Measurements from ENCODE around the gene PPP2R2D. TPM values are rescaled to one million over a fixed set of nuclear protein-coding genes. Genes with fewer than 3 reads are reported as not detected.
"Not testable (repeated sequence)": the region's sequence is repeated elsewhere in the genome, so short reads cannot be mapped to it uniquely, and the experiment has no call there.

PPP2R2D gene
- total RNA-seq, 2 experiments from 2014 or later = 31.6 to 32.3 TPM

- intact Hi-C loops (cut with micrococcal nuclease) = loop anchor here (10.0 kb wide), 1 partner anchor 64 kb away; no protein-coding TSS in a partner anchor
- ATAC-seq = no peak
- ChIA-PET CTCF (interaction anchor here (0.8 to 1.5 kb wide), 2 partner anchors 63 to 74 kb away, joined by 3 to 7 read pairs; no protein-coding TSS in a partner anchor), POLR2A (interaction anchor here (1.2 kb wide), 1 partner anchor 22 kb away, joined by 4 read pairs; no protein-coding TSS in a partner anchor)
- Mint-ChIP-seq H3K9me3 (no peaks in the 10 kb centered on the region), H3K27ac (no peak overlapping the region), H3K27me3 (no peaks in the 10 kb centered on the region), H3K36me3 (ENCODE audit: low read depth) (peaks cover 52% of the 10 kb centered on the region), H3K4me3 (no peak overlapping the region), H3K4me1 (ENCODE audit: low read depth) (no peaks in the 10 kb centered on the region)
- TF ChIP-seq, protein P1, sequence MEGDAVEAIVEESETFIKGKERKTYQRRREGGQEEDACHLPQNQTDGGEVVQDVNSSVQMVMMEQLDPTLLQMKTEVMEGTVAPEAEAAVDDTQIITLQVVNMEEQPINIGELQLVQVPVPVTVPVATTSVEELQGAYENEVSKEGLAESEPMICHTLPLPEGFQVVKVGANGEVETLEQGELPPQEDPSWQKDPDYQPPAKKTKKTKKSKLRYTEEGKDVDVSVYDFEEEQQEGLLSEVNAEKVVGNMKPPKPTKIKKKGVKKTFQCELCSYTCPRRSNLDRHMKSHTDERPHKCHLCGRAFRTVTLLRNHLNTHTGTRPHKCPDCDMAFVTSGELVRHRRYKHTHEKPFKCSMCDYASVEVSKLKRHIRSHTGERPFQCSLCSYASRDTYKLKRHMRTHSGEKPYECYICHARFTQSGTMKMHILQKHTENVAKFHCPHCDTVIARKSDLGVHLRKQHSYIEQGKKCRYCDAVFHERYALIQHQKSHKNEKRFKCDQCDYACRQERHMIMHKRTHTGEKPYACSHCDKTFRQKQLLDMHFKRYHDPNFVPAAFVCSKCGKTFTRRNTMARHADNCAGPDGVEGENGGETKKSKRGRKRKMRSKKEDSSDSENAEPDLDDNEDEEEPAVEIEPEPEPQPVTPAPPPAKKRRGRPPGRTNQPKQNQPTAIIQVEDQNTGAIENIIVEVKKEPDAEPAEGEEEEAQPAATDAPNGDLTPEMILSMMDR (IDR thresholded peaks at IDR 0.05) = no peak
- DNase-seq = no peak
Observed at GRCh38 chr10:131948501-131948900, 47.7 kb downstream of the PPP2R2D start.

DNA sequence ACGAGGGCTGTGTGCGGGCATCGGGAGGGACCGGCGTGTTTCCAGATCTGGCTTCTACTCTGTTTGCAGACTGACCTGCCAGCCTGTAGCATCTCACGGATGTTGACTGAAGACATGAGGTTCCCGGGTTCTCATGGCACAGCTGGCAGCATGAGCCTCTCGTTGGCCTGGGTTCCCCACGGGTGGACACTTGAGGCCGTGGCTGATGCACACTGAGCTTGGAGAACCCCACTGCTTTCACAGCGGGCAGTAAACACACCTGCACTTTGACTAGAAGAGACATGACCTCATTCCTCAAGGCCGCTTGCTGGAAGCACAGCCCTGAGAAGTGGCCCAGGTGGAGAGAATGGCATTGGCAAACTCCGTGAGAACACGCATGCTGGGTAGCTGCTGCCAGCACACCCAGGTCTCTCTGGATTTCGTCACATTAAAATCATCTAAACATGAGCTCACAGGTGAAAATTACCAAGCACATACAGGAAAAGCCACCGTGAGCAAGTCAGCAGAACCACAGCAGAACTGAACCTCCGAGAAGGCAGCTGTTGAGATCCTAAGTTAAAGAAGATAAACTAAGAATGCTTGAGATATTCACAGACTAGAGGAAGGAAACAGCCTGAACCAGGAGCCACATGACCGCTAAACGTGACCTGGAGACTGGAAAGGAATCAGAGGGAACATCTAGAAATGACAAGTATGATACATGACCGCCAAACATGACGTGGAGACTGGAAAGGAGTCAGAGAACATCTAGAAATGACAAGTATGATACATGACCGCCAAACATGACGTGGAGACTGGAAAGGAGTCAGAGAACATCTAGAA, 48.4 kb downstream of the PPP2R2D start:
- CTCF ChIA-PET = no interaction called here

GRCh38 chr10:131949908-131950307, 49.1 kb downstream of the PPP2R2D start:
- intact Hi-C loops (cut with micrococcal nuclease) = loop anchor here (10.0 kb wide), 1 partner anchor 65 kb away; no protein-coding TSS in a partner anchor
- H3K4me1 Mint-ChIP-seq (ENCODE audit: low read depth); DNase-seq; H3K9me3 Mint-ChIP-seq; ATAC-seq; POLR2A ChIA-PET; H3K27ac Mint-ChIP-seq; H3K27me3 Mint-ChIP-seq; H3K4me3 Mint-ChIP-seq; CTCF ChIA-PET: not testable (repeated sequence)
- peaks cover 58% of the 10 kb centered on the region for H3K36me3 Mint-ChIP-seq (ENCODE audit: low read depth)

More for the DNA sequence above, 48.4 kb downstream of the PPP2R2D start:
- DNase-seq (no peak), ATAC-seq (no peak)
- Mint-ChIP-seq H3K36me3 (ENCODE audit: low read depth) (peaks cover 53% of the 10 kb centered on the region), H3K27ac (no peak overlapping the region), H3K4me1 (ENCODE audit: low read depth) (no peaks in the 10 kb centered on the region), H3K9me3 (no peaks in the 10 kb centered on the region), H3K27me3 (no peaks in the 10 kb centered on the region), H3K4me3 (no peak overlapping the region)
- POLR2A ChIA-PET = interaction anchor here (1.2 kb wide), 1 partner anchor 23 kb away, joined by 4 read pairs; no protein-coding TSS in a partner anchor
- TF ChIP-seq, protein P1 (IDR thresholded peaks at IDR 0.05) = no peak
- intact Hi-C loops (cut with micrococcal nuclease) = loop anchor here (10.0 kb wide), 1 partner anchor 64 kb away; no protein-coding TSS in a partner anchor

- DNase-seq (no peak), ATAC-seq (no peak)
- H3K4me3 Mint-ChIP-seq = no peak overlapping the region
- POLR2A ChIA-PET = no interaction called here
- CTCF ChIA-PET = no interaction called here
- H3K4me1 Mint-ChIP-seq (ENCODE audit: low read depth) = no peaks in the 10 kb centered on the region
- H3K9me3 Mint-ChIP-seq = no peaks in the 10 kb centered on the region
- no peak overlapping the region for H3K27ac Mint-ChIP-seq
- TF ChIP-seq, protein P1 (IDR thresholded peaks at IDR 0.05) = no peak
- intact Hi-C loops (cut with micrococcal nuclease) = no loop called here
- peaks cover 49% of the 10 kb centered on the region for H3K36me3 Mint-ChIP-seq (ENCODE audit: low read depth)
- H3K27me3 Mint-ChIP-seq = no peaks in the 10 kb centered on the region
Observed at GRCh38 chr10:131954356-131954965, 53.7 kb downstream of the PPP2R2D start.

DNA sequence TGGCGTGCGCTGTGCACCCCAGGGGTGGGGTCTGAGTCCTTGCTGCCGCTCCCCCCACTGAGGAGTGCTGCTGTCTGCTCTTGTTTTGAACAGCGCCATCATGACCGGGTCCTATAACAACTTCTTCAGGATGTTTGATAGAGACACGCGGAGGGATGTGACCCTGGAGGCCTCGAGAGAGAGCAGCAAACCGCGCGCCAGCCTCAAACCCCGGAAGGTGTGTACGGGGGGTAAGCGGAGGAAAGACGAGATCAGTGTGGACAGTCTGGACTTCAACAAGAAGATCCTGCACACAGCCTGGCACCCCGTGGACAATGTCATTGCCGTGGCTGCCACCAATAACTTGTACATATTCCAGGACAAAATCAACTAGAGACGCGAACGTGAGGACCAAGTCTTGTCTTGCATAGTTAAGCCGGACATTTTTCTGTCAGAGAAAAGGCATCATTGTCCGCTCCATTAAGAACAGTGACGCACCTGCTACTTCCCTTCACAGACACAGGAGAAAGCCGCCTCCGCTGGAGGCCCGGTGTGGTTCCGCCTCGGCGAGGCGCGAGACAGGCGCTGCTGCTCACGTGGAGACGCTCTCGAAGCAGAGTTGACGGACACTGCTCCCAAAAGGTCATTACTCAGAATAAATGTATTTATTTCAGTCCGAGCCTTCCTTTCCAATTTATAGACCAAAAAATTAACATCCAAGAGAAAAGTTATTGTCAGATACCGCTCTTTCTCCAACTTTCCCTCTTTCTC, 55.0 kb downstream of the PPP2R2D start:
- DNase-seq (no peak), ATAC-seq (no peak)
- POLR2A ChIA-PET = no interaction called here
- TF ChIP-seq, protein P1 (IDR thresholded peaks at IDR 0.05) = no peak
- Mint-ChIP-seq H3K4me3 (no peak overlapping the region), H3K27me3 (no peaks in the 10 kb centered on the region), H3K36me3 (ENCODE audit: low read depth) (peaks cover 43% of the 10 kb centered on the region), H3K27ac (no peak overlapping the region), H3K9me3 (no peaks in the 10 kb centered on the region), H3K4me1 (ENCODE audit: low read depth) (no peaks in the 10 kb centered on the region)
- CTCF ChIA-PET = no interaction called here
- intact Hi-C loops (cut with micrococcal nuclease) = no loop called here

Measured in activated CD8-positive, alpha-beta T cell treated with anti-CD3 and anti-CD28 coated beads for 36 hours (primary cell).